GM23248 (cell line): ENCODE data around the gene POLG2. TPM values are rescaled to one million over a fixed set of nuclear protein-coding genes. Genes with fewer than 3 reads are reported as not detected.
A peak's percentile ranks its signal among the peaks of the same experiment; 100 is the strongest.
"Not testable (repeated sequence)": the region's sequence is repeated elsewhere in the genome, so short reads cannot be mapped to it uniquely, and the experiment has no call there.

Source experiments
- DNase-seq: peaks from one replicate; pipeline ENCODE4 v3.0.0-alpha.2; 2015
- H2AFZ ChIP-seq: fragments of 200-600 bp; sonication (generic); 2 replicates; pipeline ENCODE4 v1.6.1; 2016; ENCODE audit warnings: antibody characterized with exemption
- H3F3A ChIP-seq: fragments of 200-600 bp; sonication (generic); 2 replicates; pipeline ENCODE4 v1.6.1; 2016; ENCODE audit warnings: mild to moderate bottlenecking, antibody characterized with exemption, mixed run types; ENCODE audit not compliant: insufficient read depth
- H3K27ac ChIP-seq: fragments of 200-600 bp; sonication (generic); 2 replicates; pipeline ENCODE4 v1.5.1; 2016; ENCODE audit warnings: mild to moderate bottlenecking
- H3K27me3 ChIP-seq: fragments of 200-600 bp; sonication (generic); replicated peaks from 2 replicates; pipeline ENCODE4 v1.6.1; 2016; ENCODE audit warnings: mild to moderate bottlenecking; ENCODE audit not compliant: insufficient read depth
- H3K36me3 ChIP-seq: fragments of 200-600 bp; sonication (generic); 2 replicates; pipeline ENCODE4 v1.6.1; 2016; ENCODE audit warnings: low read depth, mild to moderate bottlenecking
- H3K4me1 ChIP-seq: fragments of 200-600 bp; sonication (generic); 2 replicates; pipeline ENCODE4 v1.6.1; 2016; ENCODE audit warnings: mild to moderate bottlenecking; ENCODE audit not compliant: insufficient read depth
- H3K4me2 ChIP-seq: fragments of 200-600 bp; sonication (generic); one replicate; pipeline ENCODE4 v1.6.1; 2016; ENCODE audit warnings: mild to moderate bottlenecking; ENCODE audit not compliant: unreplicated experiment
- H3K4me3 ChIP-seq: fragments of 200-600 bp; sonication (generic); 2 replicates; pipeline ENCODE4 v1.5.1; 2016; ENCODE audit warnings: mild to moderate bottlenecking
- H3K79me2 ChIP-seq: fragments of 200-600 bp; sonication (generic); 2 replicates; pipeline ENCODE4 v1.6.1; 2016; ENCODE audit warnings: mild to moderate bottlenecking; ENCODE audit not compliant: insufficient read depth
- H3K9ac ChIP-seq: fragments of 200-600 bp; sonication (generic); 2 replicates; pipeline ENCODE4 v1.6.1; 2016; ENCODE audit warnings: mild to moderate bottlenecking
- H3K9me2 ChIP-seq: fragments of 200-600 bp; sonication (generic); 2 replicates; pipeline ENCODE4 v1.6.1; 2016; ENCODE audit warnings: mixed run types, mild to moderate bottlenecking, moderate library complexity; ENCODE audit not compliant: insufficient read depth
- H3K9me3 ChIP-seq: fragments of 200-600 bp; sonication (generic); one replicate; pipeline ENCODE4 v1.6.1; 2017; ENCODE audit warnings: low read depth
- H4K20me1 ChIP-seq: fragments of 200-600 bp; sonication (generic); 2 replicates; pipeline ENCODE4 v1.6.0; 2016; ENCODE audit not compliant: insufficient read depth
- EZH2 ChIP-seq: fragments of 200-600 bp; sonication (generic); IDR thresholded peaks from 2 replicates; pipeline ENCODE4 v1.6.1; 2018; ENCODE audit warnings: antibody characterized with exemption, mild to moderate bottlenecking; ENCODE audit not compliant: insufficient read depth, poor library complexity, severe bottlenecking
- EZH2phosphoT487 ChIP-seq: fragments of 200-600 bp; sonication (generic); IDR thresholded peaks from 2 replicates; pipeline ENCODE4 v1.6.1; 2018; ENCODE audit warnings: antibody characterized with exemption, moderate library complexity, mild to moderate bottlenecking, low read depth; ENCODE audit not compliant: insufficient read depth
- WGBS, 2 experiments: methylation state at CpG; one replicate each; pipeline ENCODE4 v1.1.6; 2015 to 2017; ENCODE audit warnings: low lambda C conversion rate in 2 of 2, low coverage in 1 of 2; ENCODE audit errors: missing lambda C conversion rate in 2 of 2; 5-methylcytosine and 5-hydroxymethylcytosine counted together
- in situ Hi-C: fragments of 300-500 bp; cut with MboI; formaldehyde crosslinking; loops from 2 replicates; pipeline ENCODE4 v1.15.0; 2020
- polyA plus RNA-seq: library from polyadenylated mRNA; unstranded; fragments of >200 nt; fragmentation: Nextera tagmentation; extraction: Ambion mirVana; gene quantifications from 2 replicates; pipeline ENCODE4 v1.2.1, GENCODE V29; 2016
- total RNA-seq: library from RNA; depleted of rRNA; stranded (reverse); fragments of >200 nt; shearing (Covaris generic); gene quantifications from 2 replicates; pipeline ENCODE4 v1.2.3, GENCODE V29; 2014

POLG2 gene
- total and polyA plus RNA-seq, 2 experiments from 2014 or later = 3.4 to 8.6 TPM

GRCh38 chr17:64442541-64442971 lies 54.3 kb downstream of the POLG2 start:
- H3K9ac ChIP-seq = no peak overlapping the region
- no peaks in the 10 kb centered on the region for H4K20me1 ChIP-seq
- no peaks in the 10 kb centered on the region for H3K9me3 ChIP-seq
- H3K9me2 ChIP-seq = no peaks in the 10 kb centered on the region
- no peak overlapping the region for H3K27ac ChIP-seq
- no peaks in the 10 kb centered on the region for H3K4me1 ChIP-seq
- 76 to 85% methylated on average over 3 of the region's 3 CpGs for WGBS, 2 experiments
- no peaks in the 10 kb centered on the region for H3F3A ChIP-seq
- H3K27me3 ChIP-seq = no peaks in the 10 kb centered on the region
- no peak overlapping the region for H3K4me2 ChIP-seq
- TF ChIP-seq EZH2phosphoT487 = no peak
- TF ChIP-seq EZH2 = no peak
- no peaks in the 10 kb centered on the region for H3K79me2 ChIP-seq
- in situ Hi-C loops = no loop called here
- DNase-seq = no peak
- H3K4me3 ChIP-seq = no peak overlapping the region
- H2AFZ ChIP-seq = peak overlapping the region; percentile 46; the same call in 1 of the 2 replicates
- no peaks in the 10 kb centered on the region for H3K36me3 ChIP-seq

DNA sequence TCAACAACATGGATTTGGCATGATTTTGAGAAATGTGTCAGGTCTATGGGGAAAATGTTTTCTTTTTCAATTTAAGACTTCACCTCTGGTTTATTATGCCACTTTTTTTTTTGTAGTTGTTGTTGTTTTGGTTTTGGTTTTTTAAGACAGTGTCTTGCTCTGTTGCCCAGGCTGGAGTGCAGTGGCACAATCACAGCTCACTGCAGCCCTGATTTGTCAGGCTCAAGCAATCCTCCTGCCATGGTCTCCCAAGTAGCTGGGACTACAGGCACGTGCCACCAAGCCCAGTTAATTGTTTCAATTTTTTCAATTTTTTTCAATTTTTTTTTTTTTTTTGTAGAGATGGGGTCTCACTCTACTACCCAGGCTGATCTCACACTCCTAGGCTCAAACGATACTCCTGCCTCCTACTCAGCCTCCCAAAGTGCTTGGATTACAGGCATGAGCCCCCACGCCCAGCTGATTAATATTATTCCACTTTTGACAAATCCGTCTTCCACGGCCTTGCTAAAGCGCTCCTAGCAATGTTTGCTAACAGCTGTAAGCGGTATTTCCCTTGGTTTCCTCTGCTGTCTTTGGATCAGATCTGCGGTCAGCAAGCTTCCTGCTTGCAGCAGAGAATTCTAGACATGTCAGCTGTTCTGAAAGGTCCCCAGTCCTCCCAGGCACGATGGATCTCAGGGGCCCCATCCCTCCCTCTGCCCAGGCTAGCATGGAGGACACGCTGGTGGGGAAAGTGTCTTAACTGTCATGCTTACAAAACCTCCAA lies 54.9 kb downstream of the POLG2 start:
- Histone ChIP-seq H3K9ac (no peak overlapping the region), H3K9me3 (no peaks in the 10 kb centered on the region), H3K4me1 (no peaks in the 10 kb centered on the region), H3K9me2 (no peaks in the 10 kb centered on the region), H3K4me2 (no peak overlapping the region), H3K79me2 (no peaks in the 10 kb centered on the region), H3K27me3 (no peaks in the 10 kb centered on the region), H3K36me3 (no peaks in the 10 kb centered on the region), H2AFZ (peak overlapping the region; percentile 46; the same call in 1 of the 2 replicates), H3K27ac (no peak overlapping the region), H4K20me1 (no peaks in the 10 kb centered on the region), H3F3A (no peaks in the 10 kb centered on the region), H3K4me3 (no peak overlapping the region)
- in situ Hi-C loops = no loop called here
- DNase-seq = peak; percentile 15
- no peak for TF ChIP-seq EZH2
- TF ChIP-seq EZH2phosphoT487 = no peak
- WGBS, 2 experiments = 53 to 56% methylated on average over 10 of the region's 10 CpGs

DNA sequence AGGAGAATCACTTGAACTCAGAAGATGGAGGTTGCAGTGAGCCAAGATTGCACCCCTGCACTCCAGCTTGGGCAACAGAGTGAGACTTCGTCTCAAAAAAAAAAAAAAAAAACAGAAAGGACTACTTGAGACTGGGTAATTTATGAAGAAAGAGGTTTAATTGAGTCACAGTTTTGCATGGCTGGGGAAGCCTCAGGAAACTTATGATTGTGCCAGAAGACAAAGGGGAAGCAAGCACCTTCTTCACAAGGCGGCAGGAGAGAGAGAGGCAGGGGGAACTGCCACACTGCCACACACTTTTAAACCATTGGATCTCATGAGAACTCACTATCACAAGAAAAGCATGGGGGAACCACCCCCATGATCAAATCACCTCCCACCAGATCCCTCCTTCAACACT lies 56.9 kb downstream of the POLG2 start:
- TF ChIP-seq EZH2phosphoT487 (no peak), EZH2 (no peak)
- in situ Hi-C loops = no loop called here
- WGBS, 2 experiments = 100% methylated on average over 2 of the region's 2 CpGs
- Histone ChIP-seq H3K9me3 (no peaks in the 10 kb centered on the region), H3K4me3 (no peak overlapping the region), H3K36me3 (no peaks in the 10 kb centered on the region), H3K79me2 (no peaks in the 10 kb centered on the region), H3K4me2 (no peak overlapping the region), H3K4me1 (no peaks in the 10 kb centered on the region), H3K27me3 (no peaks in the 10 kb centered on the region), H3K9ac (no peak overlapping the region), H2AFZ (no peak overlapping the region), H3K9me2 (no peaks in the 10 kb centered on the region), H3F3A (no peaks in the 10 kb centered on the region), H4K20me1 (no peaks in the 10 kb centered on the region), H3K27ac (no peak overlapping the region)
- DNase-seq = no peak

- H3K4me3 ChIP-seq, H3K4me2 ChIP-seq, H4K20me1 ChIP-seq, H3K79me2 ChIP-seq, H3K36me3 ChIP-seq, H3K9ac ChIP-seq, H3K9me3 ChIP-seq, in situ Hi-C loops, H3K9me2 ChIP-seq, H2AFZ ChIP-seq, H3F3A ChIP-seq, H3K27ac ChIP-seq, H3K27me3 ChIP-seq, DNase-seq, H3K4me1 ChIP-seq: not testable (repeated sequence)
- whole genome bisulfite sequencing, 2 experiments = 88 to 90% methylated on average over 1 of the region's 1 CpG
These were observed 57.3 kb downstream of the POLG2 start for GRCh38 chr17:64439521-64439920.
